HG02623 (cell line): Measurements from ENCODE around the gene NFIX.

Experiments
- ATAC-seq: cut with Tn5 transposase; IDR thresholded peaks from one replicate; pipeline ENCODE4 v1.9.1; 2021; ENCODE audit warnings: moderate library complexity; ENCODE audit not compliant: unreplicated experiment

Gene NFIX

DNA sequence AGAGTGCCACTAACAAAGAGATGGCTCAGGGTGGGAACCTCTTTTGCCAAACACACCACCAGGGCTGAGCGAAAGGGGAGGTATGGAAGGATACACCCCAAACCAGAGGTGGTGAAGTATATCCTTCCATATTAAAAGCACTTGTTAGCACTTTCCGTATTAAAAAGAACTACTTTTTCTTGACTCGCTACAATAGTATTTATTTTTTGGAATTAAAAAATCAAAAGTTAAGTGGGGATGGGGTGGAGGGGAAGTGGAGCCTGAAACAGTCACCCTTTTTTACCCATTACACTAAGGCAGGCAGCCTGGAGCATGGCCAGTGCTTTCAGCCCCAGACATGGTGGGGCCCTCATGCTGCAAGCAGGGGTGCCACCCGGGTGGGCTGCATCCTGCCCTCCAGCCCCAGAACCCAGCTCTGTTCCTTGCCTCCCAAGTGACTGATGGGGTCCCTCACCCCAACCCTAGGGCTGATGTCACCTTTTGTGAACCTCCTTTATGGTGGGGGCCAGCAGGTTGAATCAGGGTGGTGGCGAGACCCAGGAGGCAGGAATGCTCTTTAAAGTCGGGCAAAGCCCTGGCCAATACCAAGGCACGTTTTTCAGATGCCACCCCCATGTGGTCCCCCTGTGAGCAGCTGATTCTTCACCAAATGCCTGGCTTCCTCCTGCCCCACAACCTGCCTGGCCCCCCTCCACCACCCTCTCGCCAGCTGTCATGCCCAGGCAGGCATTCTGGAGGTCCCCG, 76.3 kb downstream of the NFIX start:
- no peak for ATAC-seq

GRCh38 chr19:13072188-13072908, 77.1 kb downstream of the NFIX start:
- ATAC-seq: no peak

- ATAC-seq: no peak
Observed at GRCh38 chr19:13073263-13073662, 78.0 kb downstream of the NFIX start.

- no peak for ATAC-seq
Observed at GRCh38 chr19:13074378-13074777, 79.1 kb downstream of the NFIX start.

DNA sequence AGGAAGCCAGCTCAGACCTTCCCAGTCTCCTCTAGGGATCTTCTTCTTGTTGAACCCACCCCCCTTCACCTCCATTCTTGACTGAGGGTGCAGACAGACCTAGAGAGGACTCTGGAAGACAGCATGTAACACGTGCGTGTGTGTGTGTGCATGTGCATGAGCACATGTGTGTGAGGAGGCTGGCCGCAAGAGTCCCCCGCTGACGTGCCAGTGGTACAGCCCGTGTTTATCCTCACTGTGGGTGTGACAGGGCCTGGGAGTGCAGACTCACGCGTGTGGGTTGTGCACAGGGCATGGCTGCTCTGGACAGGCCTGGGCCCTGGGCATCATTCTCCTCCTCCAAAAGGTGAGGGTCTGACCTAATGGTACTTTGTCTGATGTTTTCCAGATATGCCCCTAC, 81.0 kb downstream of the NFIX start:
- no peak for ATAC-seq

- ATAC-seq: no peak
Observed at GRCh38 chr19:13076787-13077186, 81.5 kb downstream of the NFIX start.

DNA sequence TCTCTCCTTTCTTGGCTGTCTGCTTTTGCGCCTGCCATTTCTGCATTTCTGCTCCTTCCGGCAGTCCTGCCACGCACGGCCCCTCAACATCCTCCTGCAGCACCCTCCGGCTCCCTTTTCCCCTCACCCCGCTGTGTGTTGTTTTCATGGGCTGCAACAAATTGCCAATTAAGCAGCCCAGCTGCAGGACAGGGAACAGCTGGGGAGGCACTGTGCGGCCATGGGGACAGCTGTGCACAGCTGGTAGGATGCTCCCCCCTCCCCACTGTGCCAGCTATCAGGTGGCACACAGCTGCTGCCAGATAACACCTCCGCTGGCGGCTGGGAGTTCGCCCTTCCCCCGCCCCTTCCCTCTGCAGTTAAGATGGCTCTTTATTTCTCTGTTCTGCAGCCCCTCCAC, 82.0 kb downstream of the NFIX start:
- no peak for ATAC-seq

- no peak for ATAC-seq
Observed at GRCh38 chr19:13078381-13078780, 83.1 kb downstream of the NFIX start.

- no peak for ATAC-seq
Observed at GRCh38 chr19:13078897-13079541, 83.7 kb downstream of the NFIX start.

GRCh38 chr19:13079542-13079986, 84.3 kb downstream of the NFIX start:
- ATAC-seq: no peak

- ATAC-seq: no peak
Observed at GRCh38 chr19:13082192-13083007, 87.1 kb downstream of the NFIX start.

GRCh38 chr19:13083008-13083404, 87.7 kb downstream of the NFIX start:
- ATAC-seq: no peak

- ATAC-seq: no peak
Observed at GRCh38 chr19:13083627-13084026, 88.4 kb downstream of the NFIX start.

DNA sequence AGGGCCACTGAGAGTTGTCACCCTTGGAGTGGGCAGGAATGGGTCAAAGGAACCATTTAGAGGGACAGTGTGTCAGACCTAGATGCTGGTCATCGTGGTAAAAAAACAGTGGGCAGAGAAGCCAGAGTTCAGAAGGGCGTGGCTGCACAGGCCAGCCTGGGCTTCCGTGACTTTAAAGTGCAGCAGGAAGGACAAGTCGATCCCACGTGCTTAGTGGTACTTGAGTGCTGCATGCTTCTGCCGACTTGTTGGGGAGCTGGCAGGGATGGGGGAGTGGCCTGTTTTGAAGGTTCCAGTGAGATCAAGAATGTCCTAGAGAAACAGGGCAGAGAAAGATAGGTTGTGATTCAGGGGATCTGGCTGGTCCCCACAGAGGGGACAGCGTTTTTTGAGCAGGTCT, 90.4 kb downstream of the NFIX start:
- no peak for ATAC-seq

DNA sequence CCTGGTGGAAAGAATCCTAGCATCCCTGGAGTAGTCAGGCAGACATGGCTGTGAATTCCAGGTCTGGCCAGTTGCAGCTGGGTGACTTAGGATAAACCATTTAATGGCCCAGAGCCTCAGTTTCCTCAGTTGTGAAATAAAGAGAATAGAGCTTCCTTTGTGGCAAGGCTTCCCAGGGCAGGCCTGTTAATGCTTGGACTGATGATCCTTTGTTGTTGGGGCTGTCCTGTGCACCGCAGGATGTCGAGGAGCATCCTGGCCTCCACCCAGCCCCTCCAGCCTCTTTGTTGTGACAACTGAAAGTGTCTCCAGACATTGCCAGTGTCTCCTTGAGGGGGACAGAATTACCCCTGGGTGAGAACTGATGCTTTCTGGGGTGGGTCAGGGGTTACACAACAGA, 91.1 kb downstream of the NFIX start:
- ATAC-seq: no peak

DNA sequence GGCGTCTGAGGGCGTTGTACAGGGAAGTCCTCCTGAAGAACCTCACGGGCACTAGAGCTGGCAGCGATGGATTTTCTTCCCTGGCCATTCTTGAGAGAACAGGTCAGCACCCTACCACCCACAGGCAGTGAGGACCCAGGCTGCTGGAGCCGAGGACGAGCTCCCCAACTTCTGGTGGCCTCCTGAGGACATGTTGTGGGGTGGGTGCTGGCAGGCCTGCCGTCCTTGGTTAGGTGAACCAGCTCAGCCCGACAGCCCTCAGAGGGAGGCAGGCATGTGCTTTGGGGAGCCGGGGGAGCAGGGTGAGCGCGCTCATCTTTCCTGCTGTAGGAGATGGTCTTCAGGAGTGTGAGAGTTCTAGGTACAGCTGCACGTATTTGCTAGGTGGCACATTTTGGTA, 92.0 kb downstream of the NFIX start:
- ATAC-seq: no peak

DNA sequence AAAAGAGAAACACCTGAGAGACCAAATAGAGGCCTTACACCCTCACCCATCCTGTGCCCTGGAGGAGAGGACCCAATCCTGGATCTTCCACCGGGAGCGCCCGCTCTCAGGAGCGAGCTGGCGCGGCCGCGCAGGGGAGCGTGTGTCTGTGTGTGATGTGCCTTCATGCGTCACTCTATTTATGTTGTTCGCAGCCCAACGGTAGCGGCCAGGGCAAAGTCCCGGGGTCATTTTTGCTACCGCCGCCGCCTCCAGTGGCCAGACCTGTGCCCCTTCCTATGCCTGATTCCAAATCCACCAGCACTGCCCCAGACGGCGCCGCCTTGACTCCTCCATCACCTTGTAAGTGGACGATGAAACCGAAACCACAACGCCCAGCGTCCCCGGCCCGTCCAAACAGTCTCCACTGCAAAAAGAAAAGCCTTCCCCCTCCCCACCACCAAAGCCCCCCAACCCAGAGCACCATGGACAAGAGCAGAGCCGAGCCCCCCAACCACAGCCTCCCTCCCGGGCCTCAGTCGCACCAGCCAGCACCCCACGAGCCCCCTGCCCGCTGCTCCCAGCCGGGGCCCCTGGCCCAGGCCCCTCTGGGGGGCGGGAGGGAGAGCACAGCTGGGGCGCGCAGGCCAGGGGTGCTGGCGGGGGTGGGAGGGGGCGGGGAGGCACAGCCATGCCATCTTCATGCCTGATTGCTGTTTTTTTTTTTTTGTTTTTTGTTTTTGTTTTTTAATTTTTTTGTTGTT, 92.7 kb downstream of the NFIX start:
- ATAC-seq: no peak

GRCh38 chr19:13089139-13089856, 94.0 kb downstream of the NFIX start:
- no peak for ATAC-seq

GRCh38 chr19:13089857-13090507, 94.7 kb downstream of the NFIX start:
- ATAC-seq: no peak
